Stimulated activated memory B cell treated with anti-CD40 and anti-IgM and Interleukin-4, amounts not matched to agents 10 μg/mL and 1 μg/mL and 100 μg/mL, for 72 hours (primary cell): ENCODE measurements around the gene EPHB2.

Experiments used
- ATAC-seq: fragments of 150-1000 bp; cut with Tn5 transposase; 2 replicates; pipeline ENCODE4 v1.10.0; 2021
- H3K27ac Mint-ChIP-seq: one replicate; pipeline ENCODE4 v1.8.0; 2022; ENCODE audit warnings: mild to moderate bottlenecking, mixed read lengths
- H3K27me3 Mint-ChIP-seq: one replicate; pipeline ENCODE4 v1.8.0; 2022; ENCODE audit warnings: mixed read lengths
- H3K36me3 Mint-ChIP-seq: one replicate; pipeline ENCODE4 v1.8.0; 2022; ENCODE audit warnings: mixed read lengths
- H3K4me1 Mint-ChIP-seq: one replicate; pipeline ENCODE4 v1.8.0; 2022; ENCODE audit warnings: mixed read lengths
- H3K4me3 Mint-ChIP-seq: one replicate; pipeline ENCODE4 v1.8.0; 2022; ENCODE audit warnings: mild to moderate bottlenecking, moderate library complexity, mixed read lengths
- H3K9me3 Mint-ChIP-seq: one replicate; pipeline ENCODE4 v1.8.0; 2022; ENCODE audit warnings: mixed read lengths

Gene EPHB2

DNA sequence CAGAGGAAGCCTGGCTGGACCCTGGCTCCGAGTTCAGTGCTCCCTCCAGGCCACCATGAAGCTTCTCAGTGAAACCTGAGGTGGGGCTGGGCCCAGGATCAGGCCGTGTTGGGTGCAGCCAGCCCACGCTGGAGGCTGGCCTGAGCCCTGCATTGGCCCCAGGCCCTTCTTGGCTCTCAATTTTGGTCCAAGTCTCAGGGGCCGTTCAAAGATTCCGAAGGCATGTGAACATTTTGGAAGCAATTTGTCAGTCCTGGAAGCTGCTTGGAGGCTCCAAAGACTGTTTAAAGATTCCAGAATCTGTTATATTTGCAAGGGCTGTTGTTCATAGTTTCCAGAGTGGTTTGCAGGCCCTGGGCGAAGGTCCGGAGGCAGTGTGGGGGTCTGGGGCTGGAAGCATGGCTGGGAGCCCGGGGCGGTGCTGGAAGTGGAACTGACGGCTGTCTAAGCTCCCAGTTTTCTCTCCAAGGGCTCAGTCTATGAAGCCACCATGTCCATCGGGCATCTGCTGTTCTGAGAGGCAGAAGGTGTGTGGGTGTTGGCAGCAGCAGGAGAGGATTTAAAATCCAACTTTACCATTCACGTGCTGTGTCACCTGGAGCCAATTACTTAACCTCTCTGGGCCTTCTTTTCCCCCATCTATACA is 104.9 kb downstream of the EPHB2 start:
- Mint-ChIP-seq H3K9me3 (no peaks in the 10 kb centered on the region), H3K4me1 (no peaks in the 10 kb centered on the region), H3K36me3 (no peaks in the 10 kb centered on the region), H3K4me3 (no peak overlapping the region), H3K27ac (no peak overlapping the region), H3K27me3 (peaks cover 40% of the 10 kb centered on the region)
- ATAC-seq, result no peak

GRCh38 chr1:22816067-22816775 is 105.6 kb downstream of the EPHB2 start:
- H3K27me3 Mint-ChIP-seq, result peaks cover 33% of the 10 kb centered on the region
- H3K27ac Mint-ChIP-seq, result no peak overlapping the region
- no peak overlapping the region for H3K4me3 Mint-ChIP-seq
- no peak for ATAC-seq
- H3K9me3 Mint-ChIP-seq, result no peaks in the 10 kb centered on the region
- no peaks in the 10 kb centered on the region for H3K4me1 Mint-ChIP-seq
- H3K36me3 Mint-ChIP-seq, result no peaks in the 10 kb centered on the region

DNA sequence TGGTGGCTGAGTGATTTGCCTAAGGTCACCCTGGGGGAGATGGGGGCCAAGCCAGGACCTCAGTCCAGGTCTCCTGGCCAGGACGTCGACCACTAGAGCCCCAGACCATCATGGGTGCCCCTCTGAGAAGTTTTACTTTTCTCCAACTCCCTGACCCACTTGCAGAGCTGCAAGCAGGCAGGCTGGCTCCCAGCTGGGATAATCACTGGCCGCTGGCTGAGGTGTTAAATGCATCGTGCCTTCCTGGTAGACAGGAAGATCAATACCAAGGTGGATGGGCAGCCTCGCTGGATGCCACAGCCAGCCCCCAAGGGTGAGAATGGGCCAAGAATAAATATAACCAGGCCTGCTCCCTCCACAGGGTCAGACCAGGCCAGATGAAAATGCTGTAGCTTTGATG is 106.2 kb downstream of the EPHB2 start:
- H3K36me3 Mint-ChIP-seq, result no peaks in the 10 kb centered on the region
- H3K4me3 Mint-ChIP-seq, result no peak overlapping the region
- peaks cover 27% of the 10 kb centered on the region for H3K27me3 Mint-ChIP-seq
- no peak overlapping the region for H3K27ac Mint-ChIP-seq
- no peaks in the 10 kb centered on the region for H3K9me3 Mint-ChIP-seq
- no peak for ATAC-seq
- no peaks in the 10 kb centered on the region for H3K4me1 Mint-ChIP-seq

DNA sequence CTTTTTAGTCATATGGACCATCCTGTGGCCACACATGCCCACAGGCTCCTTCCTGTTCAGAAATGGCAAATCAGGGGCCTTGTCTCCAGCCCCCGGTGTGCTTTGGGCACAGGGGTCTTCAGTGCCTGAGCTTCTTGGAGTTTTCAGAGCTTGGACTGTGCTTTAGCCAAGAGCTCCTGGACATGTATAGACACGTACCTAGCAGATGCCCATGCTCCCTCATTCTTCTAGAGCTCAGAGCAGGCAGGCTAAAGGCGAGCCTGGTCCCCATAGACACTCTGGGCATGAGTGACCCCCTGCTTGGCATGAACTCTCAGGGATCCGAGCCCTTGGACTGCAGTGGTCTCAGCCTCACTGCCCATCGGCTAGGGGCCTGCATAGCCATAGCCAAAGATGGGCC is 106.8 kb downstream of the EPHB2 start:
- Mint-ChIP-seq H3K4me1 (no peaks in the 10 kb centered on the region), H3K4me3 (no peak overlapping the region), H3K27me3 (peaks cover 20% of the 10 kb centered on the region), H3K27ac (no peak overlapping the region), H3K9me3 (no peaks in the 10 kb centered on the region), H3K36me3 (no peaks in the 10 kb centered on the region)
- ATAC-seq, result no peak

DNA sequence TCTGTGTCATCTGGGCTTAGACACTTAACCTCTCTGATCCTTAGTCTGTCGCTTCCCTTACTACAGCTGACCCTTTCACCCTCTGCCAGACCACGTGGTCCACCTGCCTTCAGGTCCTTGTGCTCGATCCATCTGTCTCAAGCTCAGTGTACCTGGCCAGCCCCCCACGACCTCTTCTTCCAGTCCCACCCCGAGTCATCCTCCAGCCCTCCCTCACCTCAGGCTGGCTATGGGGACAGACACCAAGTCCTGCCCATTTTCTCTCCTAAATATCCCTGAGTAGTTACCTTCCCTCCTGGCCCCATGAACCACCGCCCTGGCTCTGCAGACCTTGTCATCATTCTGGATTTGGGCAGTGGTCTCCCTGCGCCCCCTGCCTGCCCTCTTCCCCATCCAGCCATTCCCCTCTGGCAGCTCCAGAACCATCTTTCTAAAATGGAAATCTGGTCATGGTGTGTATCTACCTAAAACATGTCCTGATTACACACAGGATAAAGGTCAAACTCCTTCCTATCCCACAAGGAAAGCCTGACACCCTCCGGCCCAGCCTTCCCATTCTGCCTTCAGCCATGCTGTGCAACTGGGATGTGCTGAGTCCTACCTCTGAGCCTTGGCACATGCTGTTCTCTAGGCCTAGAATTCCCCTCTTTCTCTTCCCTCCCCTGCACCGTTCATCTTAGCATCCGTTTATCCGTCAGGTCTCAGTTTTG is 107.6 kb downstream of the EPHB2 start:
- H3K27ac Mint-ChIP-seq, result no peak overlapping the region

DNA sequence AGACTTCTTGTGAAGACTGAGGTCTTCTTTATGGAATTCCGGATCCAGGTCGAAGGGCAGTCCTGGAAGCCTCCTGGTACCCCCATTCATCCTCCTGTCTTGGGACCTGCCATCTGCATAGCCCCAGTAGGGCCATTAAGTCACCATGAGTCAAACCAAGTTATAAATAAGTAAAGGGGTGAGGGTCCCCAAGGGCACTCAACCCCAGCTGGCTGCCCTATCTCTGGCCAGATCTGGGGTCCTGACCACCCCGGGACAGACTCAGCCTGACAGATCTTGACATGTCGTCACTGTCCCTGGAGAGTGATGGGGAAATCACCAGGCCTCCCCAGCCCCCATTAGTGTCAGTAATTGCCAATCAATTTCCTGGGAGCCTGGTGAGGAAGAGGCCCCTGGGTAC is 108.7 kb downstream of the EPHB2 start:
- no peaks in the 10 kb centered on the region for H3K36me3 Mint-ChIP-seq
- H3K9me3 Mint-ChIP-seq, result no peaks in the 10 kb centered on the region
- no peaks in the 10 kb centered on the region for H3K4me1 Mint-ChIP-seq
- H3K4me3 Mint-ChIP-seq, result no peak overlapping the region
- no peak for ATAC-seq
- no peak overlapping the region for H3K27ac Mint-ChIP-seq
- peaks cover 19% of the 10 kb centered on the region for H3K27me3 Mint-ChIP-seq

More for the DNA sequence above, 107.6 kb downstream of the EPHB2 start:
- H3K36me3 Mint-ChIP-seq, result no peaks in the 10 kb centered on the region
- H3K9me3 Mint-ChIP-seq, result no peaks in the 10 kb centered on the region
- H3K4me1 Mint-ChIP-seq, result no peaks in the 10 kb centered on the region
- no peak for ATAC-seq
- no peak overlapping the region for H3K4me3 Mint-ChIP-seq
- H3K27me3 Mint-ChIP-seq, result peaks cover 19% of the 10 kb centered on the region

DNA sequence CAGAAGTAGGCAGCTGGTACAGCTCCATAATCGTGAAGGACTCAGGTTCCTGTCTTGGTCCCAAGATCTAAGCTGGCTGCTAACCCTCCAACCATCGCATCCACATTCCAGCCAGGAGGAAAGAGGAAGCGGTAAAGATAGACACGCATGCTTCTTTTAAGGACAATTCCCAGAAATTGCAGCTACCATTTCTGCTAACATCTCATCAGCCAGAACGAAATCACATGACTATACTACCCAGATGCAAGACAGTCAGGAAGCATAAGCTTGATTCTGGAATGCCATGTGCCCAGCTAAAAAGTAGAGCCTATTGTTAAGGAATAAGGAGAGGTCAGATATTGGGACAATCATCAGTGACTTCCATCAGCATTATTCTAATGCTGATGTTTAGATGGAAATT is 110.4 kb downstream of the EPHB2 start:
- H3K36me3 Mint-ChIP-seq, result no peaks in the 10 kb centered on the region
- H3K27ac Mint-ChIP-seq, result no peak overlapping the region
- H3K4me1 Mint-ChIP-seq, result no peaks in the 10 kb centered on the region
- H3K27me3 Mint-ChIP-seq, result peaks cover 19% of the 10 kb centered on the region
- H3K4me3 Mint-ChIP-seq, result no peak overlapping the region
- no peak for ATAC-seq
- no peaks in the 10 kb centered on the region for H3K9me3 Mint-ChIP-seq

- Mint-ChIP-seq H3K4me3 (no peak overlapping the region), H3K4me1 (no peaks in the 10 kb centered on the region), H3K36me3 (no peaks in the 10 kb centered on the region), H3K27ac (no peak overlapping the region), H3K27me3 (peaks cover 27% of the 10 kb centered on the region), H3K9me3 (no peaks in the 10 kb centered on the region)
- ATAC-seq, result no peak
Observed at GRCh38 chr1:22822371-22822770, 111.7 kb downstream of the EPHB2 start.

DNA sequence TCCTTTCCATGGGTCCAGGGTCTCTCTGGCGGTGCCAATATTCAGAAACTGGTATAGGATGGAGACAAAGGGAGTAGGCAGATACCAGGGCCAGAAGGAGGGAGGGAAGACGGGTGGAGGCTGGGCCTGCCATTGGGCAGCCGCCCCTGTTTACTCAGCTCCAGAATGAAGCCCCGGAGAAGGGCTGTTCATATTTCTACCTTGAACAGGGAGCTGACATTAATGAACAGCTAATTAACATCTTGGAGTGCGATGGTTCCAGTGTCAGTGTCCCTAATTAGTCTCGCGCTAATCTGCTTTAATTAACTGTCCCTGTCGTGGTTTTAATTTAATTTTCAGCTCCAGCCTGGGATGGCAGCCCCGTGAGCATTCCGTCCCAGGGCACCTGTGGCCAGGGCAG is 113.8 kb downstream of the EPHB2 start:
- Mint-ChIP-seq H3K36me3 (no peaks in the 10 kb centered on the region), H3K27me3 (peaks cover 13% of the 10 kb centered on the region), H3K4me1 (no peaks in the 10 kb centered on the region), H3K4me3 (no peak overlapping the region), H3K27ac (no peak overlapping the region), H3K9me3 (no peaks in the 10 kb centered on the region)
- no peak for ATAC-seq

DNA sequence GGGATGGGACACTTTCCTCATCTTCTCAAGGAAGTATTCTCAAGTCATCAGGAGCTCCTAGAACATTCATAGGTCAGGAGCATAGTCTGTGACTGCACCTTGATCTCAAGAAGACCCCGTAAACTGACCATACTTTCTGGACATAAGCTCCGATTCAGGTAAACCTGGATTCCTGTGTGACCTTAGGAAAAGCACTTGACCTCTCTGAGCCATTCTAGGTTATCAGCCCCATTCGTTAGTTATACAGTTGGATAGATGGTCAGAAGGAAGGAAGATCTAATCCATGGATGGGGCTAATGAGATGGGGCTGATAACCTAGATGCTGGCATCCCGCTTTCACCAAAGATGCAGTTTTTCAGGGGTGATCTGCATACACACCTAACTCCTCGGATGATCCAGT is 114.3 kb downstream of the EPHB2 start:
- no peak overlapping the region for H3K4me3 Mint-ChIP-seq
- no peak for ATAC-seq
- no peak overlapping the region for H3K27ac Mint-ChIP-seq
- no peaks in the 10 kb centered on the region for H3K36me3 Mint-ChIP-seq
- H3K4me1 Mint-ChIP-seq, result no peaks in the 10 kb centered on the region
- H3K9me3 Mint-ChIP-seq, result no peaks in the 10 kb centered on the region
- peaks cover 10% of the 10 kb centered on the region for H3K27me3 Mint-ChIP-seq

DNA sequence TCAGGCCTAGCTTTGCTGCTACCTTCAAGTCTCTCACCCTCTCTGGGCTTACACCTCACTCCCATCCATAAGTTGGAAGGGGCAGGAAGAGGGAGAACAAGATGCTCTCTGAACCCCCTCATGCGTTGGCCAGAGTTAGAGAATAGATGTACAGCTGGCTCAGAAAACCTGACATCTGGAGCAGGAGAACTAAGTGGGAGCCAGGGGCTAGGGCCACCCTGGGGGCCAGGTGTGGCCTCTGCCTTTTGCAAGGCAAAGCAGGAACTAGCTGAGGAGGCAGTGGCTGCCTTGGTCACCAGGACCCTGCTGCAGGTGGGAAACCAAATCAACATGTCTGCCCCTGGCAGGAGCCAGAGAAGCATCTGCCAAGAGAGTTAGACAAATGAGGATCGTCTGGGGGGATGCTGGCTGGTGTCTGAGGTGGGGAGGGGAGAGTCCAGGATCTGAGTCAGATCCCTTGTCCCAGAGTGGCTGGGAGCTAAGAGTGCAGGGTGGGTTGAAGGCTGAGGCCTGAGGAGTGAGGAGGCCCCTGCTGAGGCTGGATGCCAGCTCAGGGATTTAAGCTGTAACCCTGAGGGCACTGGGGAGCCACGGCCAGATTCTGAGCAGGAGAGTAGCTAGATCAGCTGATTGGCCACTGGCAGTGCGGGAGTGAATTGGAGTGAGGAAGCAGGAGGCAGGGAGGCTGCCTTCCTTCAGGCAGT is 115.0 kb downstream of the EPHB2 start:
- H3K4me1 Mint-ChIP-seq, result no peaks in the 10 kb centered on the region
- no peaks in the 10 kb centered on the region for H3K9me3 Mint-ChIP-seq
- H3K4me3 Mint-ChIP-seq, result no peak overlapping the region
- H3K27me3 Mint-ChIP-seq, result peaks cover 13% of the 10 kb centered on the region
- ATAC-seq, result no peak
- no peaks in the 10 kb centered on the region for H3K36me3 Mint-ChIP-seq
- no peak overlapping the region for H3K27ac Mint-ChIP-seq

GRCh38 chr1:22826604-22827580 is 116.3 kb downstream of the EPHB2 start:
- Mint-ChIP-seq H3K4me3 (no peak overlapping the region), H3K9me3 (no peaks in the 10 kb centered on the region), H3K36me3 (no peaks in the 10 kb centered on the region), H3K27me3 (peaks cover 25% of the 10 kb centered on the region), H3K27ac (no peak overlapping the region), H3K4me1 (no peaks in the 10 kb centered on the region)
- no peak for ATAC-seq

GRCh38 chr1:22827666-22828483 is 117.2 kb downstream of the EPHB2 start:
- H3K4me1 Mint-ChIP-seq, result no peaks in the 10 kb centered on the region
- no peak overlapping the region for H3K4me3 Mint-ChIP-seq
- no peak for ATAC-seq
- no peaks in the 10 kb centered on the region for H3K36me3 Mint-ChIP-seq
- H3K27ac Mint-ChIP-seq, result no peak overlapping the region
- peaks cover 25% of the 10 kb centered on the region for H3K27me3 Mint-ChIP-seq
- no peaks in the 10 kb centered on the region for H3K9me3 Mint-ChIP-seq
